Measurements from ENCODE around the gene EEF1G.
"Not testable (repeated sequence)": the region's sequence is repeated elsewhere in the genome, so short reads cannot be mapped to it uniquely, and the experiment has no call there.

EEF1G gene

GRCh38 chr11:62599069-62599696 is 25.5 kb upstream of the EEF1G start:
- DNase-seq (ENCODE audit: low spot score in 2 of 2): peak; percentile 74 to 88
- peak; percentile 70 for ATAC-seq (ENCODE audit: low read depth)
- H3K27ac Mint-ChIP-seq: peak overlapping the region; percentile 80
- peaks cover 44% of the 10 kb centered on the region for H3K36me3 Mint-ChIP-seq
- peaks cover 37% of the 10 kb centered on the region for H3K4me1 Mint-ChIP-seq
- no peaks in the 10 kb centered on the region for H3K27me3 Mint-ChIP-seq
- no peaks in the 10 kb centered on the region for H3K9me3 Mint-ChIP-seq
- H3K4me3 Mint-ChIP-seq: peak overlapping the region; percentile 94

- Mint-ChIP-seq H3K9me3 (no peaks in the 10 kb centered on the region), H3K27ac (no peak overlapping the region), H3K4me1 (peaks cover 43% of the 10 kb centered on the region), H3K27me3 (no peaks in the 10 kb centered on the region), H3K36me3 (peaks cover 44% of the 10 kb centered on the region), H3K4me3 (no peak overlapping the region)
- DNase-seq (ENCODE audit: low spot score in 2 of 2) (no peak), ATAC-seq (ENCODE audit: low read depth) (no peak)
Measured at GRCh38 chr11:62595124-62595523, 21.4 kb upstream of the EEF1G start.

GRCh38 chr11:62593434-62594044 is 19.8 kb upstream of the EEF1G start:
- H3K36me3 Mint-ChIP-seq: peaks cover 34% of the 10 kb centered on the region
- H3K4me3 Mint-ChIP-seq: peak overlapping the region; percentile 59
- no peaks in the 10 kb centered on the region for H3K27me3 Mint-ChIP-seq
- ATAC-seq (ENCODE audit: low read depth) (no peak), DNase-seq (ENCODE audit: low spot score in 2 of 2) (peak; percentile 52 to 54)
- no peaks in the 10 kb centered on the region for H3K9me3 Mint-ChIP-seq
- peaks cover 30% of the 10 kb centered on the region for H3K4me1 Mint-ChIP-seq
- H3K27ac Mint-ChIP-seq: no peak overlapping the region

GRCh38 chr11:62592989-62593421 is 19.3 kb upstream of the EEF1G start:
- H3K4me1 Mint-ChIP-seq: peaks cover 25% of the 10 kb centered on the region
- peaks cover 30% of the 10 kb centered on the region for H3K36me3 Mint-ChIP-seq
- no peaks in the 10 kb centered on the region for H3K9me3 Mint-ChIP-seq
- no peak overlapping the region for H3K4me3 Mint-ChIP-seq
- no peak for ATAC-seq (ENCODE audit: low read depth)
- no peak overlapping the region for H3K27ac Mint-ChIP-seq
- no peak for DNase-seq (ENCODE audit: low spot score in 2 of 2)
- no peaks in the 10 kb centered on the region for H3K27me3 Mint-ChIP-seq

GRCh38 chr11:62592146-62592815 is 18.6 kb upstream of the EEF1G start:
- H3K4me3 Mint-ChIP-seq: peak overlapping the region; percentile 88
- peaks cover 23% of the 10 kb centered on the region for H3K36me3 Mint-ChIP-seq
- ATAC-seq (ENCODE audit: low read depth) (no peak), DNase-seq (ENCODE audit: low spot score in 2 of 2) (no peak)
- no peaks in the 10 kb centered on the region for H3K9me3 Mint-ChIP-seq
- H3K27ac Mint-ChIP-seq: peak overlapping the region; percentile 93
- peaks cover 21% of the 10 kb centered on the region for H3K4me1 Mint-ChIP-seq
- no peaks in the 10 kb centered on the region for H3K27me3 Mint-ChIP-seq

GRCh38 chr11:62591448-62592145 is 17.9 kb upstream of the EEF1G start, which contains the start of gene TUT1:
Gene TUT1 (minus strand): TSS chr11:62591523. CDS start chr11:62591485, 38 bp downstream.
- DNase-seq (ENCODE audit: low spot score in 2 of 2) (peak; percentile 88 to 94), ATAC-seq (ENCODE audit: low read depth) (peak; percentile 86)
- H3K36me3 Mint-ChIP-seq: peaks cover 20% of the 10 kb centered on the region
- H3K4me1 Mint-ChIP-seq: peaks cover 19% of the 10 kb centered on the region
- H3K27me3 Mint-ChIP-seq: no peaks in the 10 kb centered on the region
- H3K4me3 Mint-ChIP-seq: peak within 1 kb of the TSS; percentile 88
- no peaks in the 10 kb centered on the region for H3K9me3 Mint-ChIP-seq
- H3K27ac Mint-ChIP-seq: peak within 1 kb of the TSS; percentile 93

GRCh38 chr11:62588966-62589637 is 15.4 kb upstream of the EEF1G start:
- Mint-ChIP-seq H3K27me3 (no peaks in the 10 kb centered on the region), H3K27ac (no peak overlapping the region), H3K9me3 (no peaks in the 10 kb centered on the region), H3K4me3 (no peak overlapping the region), H3K36me3 (peaks cover 7% of the 10 kb centered on the region), H3K4me1 (peaks cover 19% of the 10 kb centered on the region)
- no peak for DNase-seq (ENCODE audit: low spot score in 2 of 2)
- no peak for ATAC-seq (ENCODE audit: low read depth)

GRCh38 chr11:62585356-62585755 is 11.7 kb upstream of the EEF1G start:
- ATAC-seq (ENCODE audit: low read depth); H3K27me3 Mint-ChIP-seq; H3K9me3 Mint-ChIP-seq; DNase-seq (ENCODE audit: low spot score in 2 of 2); H3K4me3 Mint-ChIP-seq; H3K4me1 Mint-ChIP-seq; H3K27ac Mint-ChIP-seq; H3K36me3 Mint-ChIP-seq: not testable (repeated sequence)

GRCh38 chr11:62581735-62582134 is 8.0 kb upstream of the EEF1G start:
- H3K4me1 Mint-ChIP-seq; DNase-seq (ENCODE audit: low spot score in 2 of 2); H3K4me3 Mint-ChIP-seq; H3K9me3 Mint-ChIP-seq; H3K27me3 Mint-ChIP-seq; ATAC-seq (ENCODE audit: low read depth); H3K27ac Mint-ChIP-seq: not testable (repeated sequence)
- peaks cover 18% of the 10 kb centered on the region for H3K36me3 Mint-ChIP-seq

- Mint-ChIP-seq H3K27ac (no peak overlapping the region), H3K36me3 (peaks cover 21% of the 10 kb centered on the region)
- no peak for ATAC-seq (ENCODE audit: low read depth)
Measured at GRCh38 chr11:62580959-62581715, 7.4 kb upstream of the EEF1G start.

GRCh38 chr11:62579252-62579651 is 5.6 kb upstream of the EEF1G start:
- Mint-ChIP-seq H3K36me3 (peaks cover 21% of the 10 kb centered on the region), H3K4me3 (no peak overlapping the region), H3K4me1 (peaks cover 14% of the 10 kb centered on the region), H3K27me3 (no peaks in the 10 kb centered on the region), H3K9me3 (no peaks in the 10 kb centered on the region), H3K27ac (no peak overlapping the region)
- DNase-seq (ENCODE audit: low spot score in 2 of 2): no peak
- ATAC-seq (ENCODE audit: low read depth): no peak

More at GRCh38 chr11:62580959-62581715, 7.4 kb upstream of the EEF1G start:
- H3K27me3 Mint-ChIP-seq: no peaks in the 10 kb centered on the region
- no peak for DNase-seq (ENCODE audit: low spot score in 2 of 2)
- H3K9me3 Mint-ChIP-seq: no peaks in the 10 kb centered on the region
- H3K4me1 Mint-ChIP-seq: peaks cover 6% of the 10 kb centered on the region
- no peak overlapping the region for H3K4me3 Mint-ChIP-seq

GRCh38 chr11:62578541-62578940 is 4.8 kb upstream of the EEF1G start:
- no peak for ATAC-seq (ENCODE audit: low read depth)
- Mint-ChIP-seq H3K36me3 (peaks cover 21% of the 10 kb centered on the region), H3K27ac (no peak overlapping the region)

More at GRCh38 chr11:62578541-62578940, 4.8 kb upstream of the EEF1G start:
- H3K4me1 Mint-ChIP-seq: peaks cover 14% of the 10 kb centered on the region
- DNase-seq (ENCODE audit: low spot score in 2 of 2): no peak
- H3K27me3 Mint-ChIP-seq: no peaks in the 10 kb centered on the region
- H3K4me3 Mint-ChIP-seq: no peak overlapping the region
- H3K9me3 Mint-ChIP-seq: no peaks in the 10 kb centered on the region
